GM19468 (cell line): Measurements from ENCODE around the gene FBXW9.
"Not testable (repeated sequence)": the region's sequence is repeated elsewhere in the genome, so short reads cannot be mapped to it uniquely, and the experiment has no call there.

ENCODE experiments used
- ATAC-seq: cut with Tn5 transposase; IDR thresholded peaks from one replicate; pipeline ENCODE4 v1.9.1; 2021; ENCODE audit warnings: mild to moderate bottlenecking, moderate library complexity, moderate number of reproducible peaks; ENCODE audit not compliant: unreplicated experiment; ENCODE audit errors: extremely low read depth

FBXW9 gene

GRCh38 chr19:12696366-12697335 lies at the start of gene FBXW9:
Gene FBXW9 (minus strand): TSS chr19:12696631. CDS start chr19:12696581, 50 bp downstream.
- peak; percentile 18 for ATAC-seq

GRCh38 chr19:12745166-12745897 lies 48.9 kb upstream of the FBXW9 start:
- no peak for ATAC-seq

- ATAC-seq = no peak
Measured at GRCh38 chr19:12737835-12738351, 41.5 kb upstream of the FBXW9 start.

GRCh38 chr19:12736995-12737834 lies 40.8 kb upstream of the FBXW9 start, which contains the start of gene GET3:
Gene GET3 (plus strand): TSS chr19:12737497. CDS start chr19:12737506, 9 bp downstream.
- peak; percentile 53 for ATAC-seq

GRCh38 chr19:12733369-12734214 lies 37.2 kb upstream of the FBXW9 start:
- ATAC-seq = no peak

GRCh38 chr19:12731337-12731736 lies 34.9 kb upstream of the FBXW9 start:
- ATAC-seq = no peak

- ATAC-seq = no peak
Measured at GRCh38 chr19:12730064-12730463, 33.6 kb upstream of the FBXW9 start.

GRCh38 chr19:12727745-12728433 lies 31.5 kb upstream of the FBXW9 start:
- no peak for ATAC-seq

GRCh38 chr19:12726988-12727316 lies 30.5 kb upstream of the FBXW9 start:
- ATAC-seq = no peak

- not testable (repeated sequence) for ATAC-seq
Measured at GRCh38 chr19:12725612-12726011, 29.2 kb upstream of the FBXW9 start.

- ATAC-seq = no peak
Measured at GRCh38 chr19:12723641-12724426, 27.4 kb upstream of the FBXW9 start, which contains the start of gene TNPO2. Gene TNPO2 (minus strand): TSS chr19:12723932. CDS start chr19:12720977, 2,955 bp downstream.

- ATAC-seq = no peak
Measured at GRCh38 chr19:12723381-12723640, 26.9 kb upstream of the FBXW9 start.

- ATAC-seq = peak; percentile 60
Measured at GRCh38 chr19:12722566-12723380, 26.3 kb upstream of the FBXW9 start.

- no peak for ATAC-seq
Measured at GRCh38 chr19:12721656-12722565, 25.5 kb upstream of the FBXW9 start.

- ATAC-seq = no peak
Measured at GRCh38 chr19:12720851-12721655, 24.6 kb upstream of the FBXW9 start.
